ENCODE results near the gene TRNP1.

DNA sequence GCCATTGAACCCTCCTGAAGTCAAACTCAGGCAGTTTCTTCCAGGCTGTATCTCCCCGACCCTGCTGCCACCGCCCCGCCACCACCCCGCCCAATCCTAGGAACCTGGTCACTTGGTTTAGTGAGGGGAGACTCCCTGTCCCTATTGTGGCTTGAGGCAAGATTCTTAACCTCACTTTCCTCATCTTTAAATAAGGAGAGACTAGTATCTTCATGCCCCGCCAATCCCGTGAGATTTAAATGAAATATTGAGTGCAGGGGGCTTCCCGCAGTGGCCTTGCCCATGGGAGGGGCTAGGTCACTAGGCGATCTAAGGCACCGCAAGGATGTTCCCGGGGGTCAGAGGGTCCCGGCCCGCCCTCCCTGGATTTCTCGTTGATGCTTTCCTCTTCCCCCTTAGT, 34.2 kb upstream of the TRNP1 start:
- TF ChIP-seq, protein P1, sequence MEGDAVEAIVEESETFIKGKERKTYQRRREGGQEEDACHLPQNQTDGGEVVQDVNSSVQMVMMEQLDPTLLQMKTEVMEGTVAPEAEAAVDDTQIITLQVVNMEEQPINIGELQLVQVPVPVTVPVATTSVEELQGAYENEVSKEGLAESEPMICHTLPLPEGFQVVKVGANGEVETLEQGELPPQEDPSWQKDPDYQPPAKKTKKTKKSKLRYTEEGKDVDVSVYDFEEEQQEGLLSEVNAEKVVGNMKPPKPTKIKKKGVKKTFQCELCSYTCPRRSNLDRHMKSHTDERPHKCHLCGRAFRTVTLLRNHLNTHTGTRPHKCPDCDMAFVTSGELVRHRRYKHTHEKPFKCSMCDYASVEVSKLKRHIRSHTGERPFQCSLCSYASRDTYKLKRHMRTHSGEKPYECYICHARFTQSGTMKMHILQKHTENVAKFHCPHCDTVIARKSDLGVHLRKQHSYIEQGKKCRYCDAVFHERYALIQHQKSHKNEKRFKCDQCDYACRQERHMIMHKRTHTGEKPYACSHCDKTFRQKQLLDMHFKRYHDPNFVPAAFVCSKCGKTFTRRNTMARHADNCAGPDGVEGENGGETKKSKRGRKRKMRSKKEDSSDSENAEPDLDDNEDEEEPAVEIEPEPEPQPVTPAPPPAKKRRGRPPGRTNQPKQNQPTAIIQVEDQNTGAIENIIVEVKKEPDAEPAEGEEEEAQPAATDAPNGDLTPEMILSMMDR (IDR thresholded peaks at IDR 0.05) = no peak
- TF ChIP-seq POLR2A (IDR thresholded peaks at IDR 0.05) = no peak

Measured in testis (tissue), 2 donors.